GM18519 (cell line): ENCODE data around the gene RBCK1.
"Not testable (repeated sequence)": the region's sequence is repeated elsewhere in the genome, so short reads cannot be mapped to it uniquely, and the experiment has no call there.

Experiments used
- ATAC-seq: cut with Tn5 transposase; IDR thresholded peaks from one replicate; pipeline ENCODE4 v1.9.1; 2021; ENCODE audit warnings: mild to moderate bottlenecking, moderate library complexity; ENCODE audit not compliant: unreplicated experiment, low FRiP score

The RBCK1 gene

GRCh38 chr20:433300-433975 is 25.3 kb downstream of the RBCK1 start:
- peak; percentile 41 for ATAC-seq

- ATAC-seq, result no peak
These were observed 26.1 kb downstream of the RBCK1 start for GRCh38 chr20:434221-434620.

DNA sequence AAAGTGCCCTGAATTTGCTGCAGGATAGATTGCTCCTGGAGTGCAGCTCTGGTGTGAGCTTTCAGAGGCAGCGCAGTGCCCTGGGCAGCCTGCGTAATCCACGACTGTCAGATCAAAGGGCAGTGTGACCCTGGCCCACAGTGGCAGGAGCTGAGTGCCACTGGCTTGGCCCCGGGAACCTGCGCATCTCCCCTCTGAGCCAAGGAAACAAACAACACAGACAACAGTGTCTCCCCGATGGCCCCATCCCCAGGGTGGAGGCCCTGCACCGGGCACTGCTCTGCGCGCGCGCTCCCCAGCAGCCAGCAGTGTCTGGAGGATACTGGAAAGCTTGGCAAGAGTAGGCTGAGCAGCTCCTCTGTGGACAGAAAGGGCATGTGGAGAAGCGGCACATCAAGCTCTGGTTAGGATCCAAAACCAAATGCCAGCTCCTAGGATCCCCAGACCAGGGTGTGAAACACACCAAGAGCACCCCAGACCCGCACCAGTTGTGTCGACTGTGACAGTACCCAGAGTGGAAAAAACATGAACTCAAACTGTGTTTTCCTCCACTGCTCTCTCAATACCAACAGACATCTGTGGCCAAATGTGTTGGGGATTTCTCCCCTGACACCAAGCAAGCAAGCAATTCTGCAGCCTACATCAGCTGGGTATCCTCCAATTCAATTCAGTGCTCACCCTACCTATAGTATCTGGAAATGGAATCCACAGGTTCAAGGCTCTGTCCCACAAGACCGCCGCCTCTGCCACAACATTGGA is 26.7 kb downstream of the RBCK1 start:
- ATAC-seq, result no peak

DNA sequence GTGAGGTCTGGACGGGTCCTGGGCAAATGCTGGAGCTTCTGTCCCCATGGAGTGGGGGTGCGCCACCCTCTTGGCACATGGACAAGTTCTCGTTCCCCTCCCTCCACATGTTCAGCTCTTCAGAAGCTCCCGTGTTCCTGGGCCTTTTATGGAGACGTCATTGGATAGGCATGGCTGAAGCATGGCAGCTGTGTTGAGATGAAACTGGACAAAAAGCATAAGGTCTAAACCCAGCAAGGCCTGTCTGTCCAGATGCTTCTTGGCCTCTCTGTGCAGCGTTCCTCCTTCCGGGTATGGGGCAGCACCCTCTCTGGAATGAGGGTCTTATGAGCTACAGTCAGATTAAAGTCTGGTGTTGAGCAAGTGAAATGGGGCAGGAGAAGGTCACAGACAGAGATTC is 27.5 kb downstream of the RBCK1 start:
- ATAC-seq, result no peak

DNA sequence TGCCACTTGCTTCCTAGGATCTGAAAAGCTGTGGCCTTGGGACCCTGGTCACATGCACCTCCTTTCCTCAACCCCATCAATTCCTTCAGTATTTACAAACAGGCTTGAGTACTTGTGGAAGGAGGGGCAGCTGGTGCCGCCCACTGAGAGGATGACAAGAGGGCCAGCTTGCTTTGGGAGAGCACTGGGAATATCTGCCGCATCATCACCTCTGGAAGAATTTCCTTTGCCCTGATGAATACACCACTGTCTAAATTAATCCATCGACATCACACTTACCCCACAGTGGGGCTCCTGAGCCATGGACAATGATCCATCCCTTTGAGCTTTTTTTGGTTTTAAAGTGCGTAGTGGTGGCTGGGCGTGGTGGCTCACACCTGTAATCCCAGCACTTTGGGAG is 28.4 kb downstream of the RBCK1 start:
- ATAC-seq, result no peak

- no peak for ATAC-seq
These were observed 29.8 kb downstream of the RBCK1 start for GRCh38 chr20:437787-438486.

DNA sequence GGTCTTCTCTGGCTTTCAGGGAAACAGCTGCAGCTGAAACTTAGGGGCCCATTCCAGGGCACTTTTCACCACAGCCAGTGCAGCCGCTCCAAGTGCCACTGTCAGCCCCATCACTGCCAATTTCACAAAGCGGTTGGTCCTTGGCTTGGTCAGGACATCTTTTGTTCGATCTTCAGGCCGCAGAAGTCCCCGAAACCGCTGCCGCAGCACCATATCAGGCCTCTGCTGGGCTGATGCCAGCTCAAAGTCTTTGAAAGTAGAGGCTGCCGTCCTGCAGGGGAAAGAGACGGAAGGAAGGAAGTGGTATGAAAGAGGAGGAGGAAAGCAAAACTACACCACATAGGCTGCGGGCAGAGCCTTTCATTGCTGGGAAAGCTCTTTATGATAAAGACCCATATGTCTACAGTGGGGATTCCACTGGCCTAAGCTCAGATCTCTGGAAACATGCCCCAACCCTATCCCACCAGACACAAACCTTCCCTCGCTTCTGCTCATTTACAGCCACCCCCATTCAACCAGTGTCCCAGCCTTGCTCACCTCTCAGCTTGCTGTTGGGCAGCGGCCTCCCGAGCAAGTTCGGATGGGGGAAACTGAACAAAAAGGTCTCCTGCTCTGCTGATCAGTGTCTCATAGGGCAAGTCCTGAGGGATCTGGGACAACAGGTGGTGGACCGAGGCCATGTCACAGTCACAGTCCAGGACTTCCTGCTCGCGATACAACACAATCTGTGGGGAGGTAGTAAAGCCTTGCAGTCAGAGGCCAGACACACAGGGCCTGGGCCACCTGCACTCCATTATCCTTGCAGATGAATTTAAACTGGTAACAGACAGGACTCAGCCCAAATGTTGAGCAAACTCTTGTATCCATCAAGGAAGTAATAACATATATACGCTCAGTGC is 30.7 kb downstream of the RBCK1 start:
- no peak for ATAC-seq

DNA sequence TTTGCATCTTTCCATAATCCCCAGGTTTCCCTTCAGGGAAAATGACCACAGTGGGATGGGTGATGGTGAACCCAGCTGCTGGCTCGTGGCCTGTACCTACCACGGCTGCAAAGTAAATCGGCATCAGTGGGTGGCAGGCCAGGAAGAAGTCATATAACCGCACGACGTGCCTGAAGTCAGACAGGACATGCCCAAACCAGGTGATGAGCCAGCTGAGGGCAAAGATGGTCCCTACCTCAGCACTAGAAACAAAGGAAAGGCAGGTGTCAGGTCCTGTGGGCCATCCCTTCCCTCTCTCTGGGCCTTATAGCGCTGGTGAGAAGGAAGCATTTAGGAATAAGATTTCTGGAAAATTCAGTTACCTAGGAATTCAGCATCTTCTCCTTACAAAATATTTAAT is 32.0 kb downstream of the RBCK1 start:
- no peak for ATAC-seq

DNA sequence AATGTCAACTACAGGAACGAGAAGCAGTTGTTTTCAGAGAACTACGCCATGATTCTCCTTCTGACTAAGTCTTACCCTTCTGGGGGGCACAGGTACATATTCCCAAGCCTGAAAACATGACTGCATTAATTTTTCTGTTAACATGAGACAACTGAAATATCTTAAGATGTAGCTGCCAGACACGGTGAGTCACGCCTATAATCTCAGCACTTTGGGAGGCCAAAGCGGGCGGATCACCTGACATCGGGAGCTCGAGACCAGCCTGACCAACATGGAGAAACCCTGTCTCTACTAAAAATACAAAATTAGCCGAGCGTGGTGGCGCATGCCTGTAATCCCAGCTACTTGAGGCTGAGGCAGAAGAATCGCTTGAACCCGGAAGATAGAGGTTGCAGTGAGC is 32.5 kb downstream of the RBCK1 start:
- no peak for ATAC-seq

DNA sequence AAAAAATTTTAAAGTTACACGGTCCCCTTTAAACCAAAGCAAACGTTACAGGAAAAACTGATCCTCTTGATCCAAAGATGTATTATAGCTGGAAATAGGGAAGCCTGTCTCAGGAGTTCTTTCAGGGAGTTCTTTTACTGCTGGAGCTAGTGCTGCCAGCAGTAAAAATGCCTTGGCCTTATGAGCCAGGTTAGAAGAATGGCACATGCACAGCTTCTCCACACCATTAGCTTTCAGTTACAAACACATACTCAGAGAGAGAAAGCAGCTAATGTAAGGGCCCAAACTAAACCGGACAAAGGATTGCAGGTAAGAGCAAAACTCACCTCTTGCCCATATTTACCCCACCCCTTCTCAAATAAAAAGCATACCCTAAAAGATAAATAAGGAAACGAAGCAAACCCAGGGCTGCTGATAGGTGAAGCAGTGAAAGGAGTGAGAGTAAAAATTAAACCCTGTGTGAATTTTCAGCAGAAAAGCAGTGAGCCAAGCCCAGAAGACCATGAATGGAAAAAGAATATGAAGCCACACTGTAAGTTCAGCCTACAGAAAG is 35.2 kb downstream of the RBCK1 start:
- ATAC-seq, result no peak

- ATAC-seq, result no peak
These were observed 36.0 kb downstream of the RBCK1 start for GRCh38 chr20:444117-444516.

DNA sequence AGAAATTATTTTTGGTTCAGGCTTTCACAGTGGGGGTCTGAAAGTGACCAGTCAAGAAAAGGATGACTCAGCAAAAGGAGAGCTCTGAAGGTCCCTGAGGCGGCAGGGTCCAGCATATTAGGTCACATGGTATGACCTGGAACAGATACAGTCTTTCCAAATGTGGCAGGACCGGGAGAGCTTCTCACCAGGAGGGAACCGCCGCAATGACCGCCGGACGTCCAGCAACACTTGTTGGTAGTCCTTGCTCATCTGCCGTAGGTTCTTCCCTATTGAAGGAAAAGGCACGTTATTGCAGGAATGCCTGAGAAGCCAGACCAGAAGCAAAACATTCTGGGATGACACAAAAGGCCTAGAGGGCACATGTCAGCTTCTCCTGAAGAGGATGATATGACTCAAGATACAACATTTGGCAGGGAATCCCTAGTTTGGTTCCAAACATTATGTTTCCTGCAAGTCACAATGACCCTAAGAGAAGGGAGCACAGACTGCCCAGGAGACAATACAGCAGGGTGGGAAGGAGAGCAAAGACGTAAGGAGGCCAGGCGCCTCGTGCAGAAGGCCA is 36.8 kb downstream of the RBCK1 start:
- ATAC-seq, result no peak

- ATAC-seq, result no peak
These were observed 37.6 kb downstream of the RBCK1 start for GRCh38 chr20:445514-446336.

DNA sequence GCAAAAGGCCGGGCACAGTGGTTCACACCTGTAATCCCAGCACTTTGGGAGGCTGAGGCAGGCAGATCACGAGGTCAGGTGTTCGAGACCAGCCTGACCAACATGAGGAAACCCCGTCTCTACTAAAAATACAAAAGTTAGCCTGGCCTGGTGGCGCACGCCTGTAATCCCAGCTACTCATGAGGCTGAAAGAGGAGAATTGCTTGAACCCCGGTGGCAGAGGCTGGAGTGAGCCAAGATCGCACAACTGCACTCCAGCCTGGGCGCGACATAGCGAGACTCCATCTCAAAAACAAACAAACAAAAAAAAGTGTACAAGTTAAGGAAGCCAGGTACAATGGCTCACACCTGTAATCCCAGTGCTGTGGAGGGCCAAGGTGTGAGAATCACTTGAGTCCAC is 43.9 kb downstream of the RBCK1 start:
- not testable (repeated sequence) for ATAC-seq

- ATAC-seq, result no peak
These were observed 46.9 kb downstream of the RBCK1 start for GRCh38 chr20:454951-455350.

GRCh38 chr20:458776-459175 is 50.7 kb downstream of the RBCK1 start:
- no peak for ATAC-seq

- ATAC-seq, result no peak
These were observed 52.1 kb downstream of the RBCK1 start for GRCh38 chr20:460180-460579.

DNA sequence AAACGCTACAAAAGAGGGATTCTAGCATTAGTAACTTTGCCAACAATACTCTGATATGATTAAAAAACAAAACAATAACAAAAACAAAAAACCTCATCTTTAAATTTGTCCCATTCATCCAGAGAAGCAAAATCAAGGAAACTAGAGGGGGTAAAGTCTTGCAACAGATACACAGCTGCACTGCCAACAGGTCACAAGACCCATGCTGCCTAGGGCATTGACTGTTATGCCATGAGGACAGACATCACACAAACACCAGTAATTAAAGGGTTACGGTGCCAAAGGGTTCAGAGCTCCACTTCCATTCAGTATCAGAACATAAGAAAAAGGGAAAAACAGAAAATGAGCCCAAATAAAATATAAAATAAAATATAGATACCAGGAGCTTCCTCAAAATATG is 52.6 kb downstream of the RBCK1 start:
- no peak for ATAC-seq
